ENCODE data around the gene LCN6. TPM values are rescaled to one million over a fixed set of nuclear protein-coding genes. Genes with fewer than 3 reads are reported as not detected.

LCN6 gene
- total RNA-seq, 1 donor from 2014 or later: 17.9 TPM

GRCh38 chr9:136744773-136745172, 3.6 kb downstream of the LCN6 start:
- TF ChIP-seq POLR2A (IDR thresholded peaks at IDR 0.05) (no peak), CTCF (IDR thresholded peaks at IDR 0.05) (no peak), POLR2AphosphoS5 (IDR thresholded peaks at IDR 0.05; ENCODE audit: insufficient read depth in 1 of 2, low read depth in 1 of 2) (no peak)
- Histone ChIP-seq H3K9me3 (no peaks in the 10 kb centered on the region), H3K4me1 (peaks cover 33% of the 10 kb centered on the region), H3K27me3 (peaks cover 3% of the 10 kb centered on the region), H3K4me3 (peak overlapping the region in 1 of 2 donors; percentile 4), H3K27ac (no peak overlapping the region), H3K36me3 (no peaks in the 10 kb centered on the region)
- DNase-seq (ENCODE audit: extremely low spot score in 2 of 2): no peak
- intact Hi-C loops (cut with DNase I): no loop called here

DNA sequence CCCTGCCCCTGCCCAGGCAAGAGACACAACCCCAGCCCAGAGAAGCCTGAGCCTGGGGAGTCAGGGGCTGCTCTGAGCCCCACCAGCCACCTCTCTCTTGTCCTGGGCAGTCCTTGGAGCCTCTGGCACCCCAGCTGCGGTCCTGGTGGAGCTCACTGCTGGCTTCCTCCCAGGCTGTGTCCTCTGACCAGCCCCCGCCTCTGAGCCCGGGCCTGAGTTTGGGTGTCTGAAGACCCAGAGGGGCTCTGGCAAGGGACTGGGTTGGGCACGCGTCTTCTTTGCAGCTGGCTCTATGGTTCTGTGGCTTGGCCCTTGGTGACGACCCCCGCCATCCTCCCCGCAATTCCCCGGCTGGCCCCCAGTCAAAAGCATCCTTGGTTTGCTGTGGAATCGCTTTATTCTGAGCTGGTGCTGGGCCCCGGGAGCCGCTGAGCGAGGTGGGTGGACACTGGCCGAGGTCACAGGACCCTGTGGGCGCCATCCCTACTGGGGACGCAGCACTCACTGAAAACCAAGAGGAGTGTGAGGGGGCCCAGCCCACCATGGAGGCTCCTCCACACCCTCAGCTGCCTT, 4.6 kb downstream of the LCN6 start:
- H3K27me3 ChIP-seq: peaks cover 3% of the 10 kb centered on the region
- no peak for DNase-seq (ENCODE audit: extremely low spot score in 2 of 2)
- no peaks in the 10 kb centered on the region for H3K9me3 ChIP-seq
- no peak for TF ChIP-seq POLR2AphosphoS5 (IDR thresholded peaks at IDR 0.05; ENCODE audit: insufficient read depth in 1 of 2, low read depth in 1 of 2)
- TF ChIP-seq POLR2A (IDR thresholded peaks at IDR 0.05): no peak
- no peak for TF ChIP-seq CTCF (IDR thresholded peaks at IDR 0.05)
- no peak overlapping the region for H3K4me3 ChIP-seq
- intact Hi-C loops (cut with DNase I): no loop called here
- peaks cover 33% of the 10 kb centered on the region for H3K4me1 ChIP-seq
- no peaks in the 10 kb centered on the region for H3K36me3 ChIP-seq
- no peak overlapping the region for H3K27ac ChIP-seq

DNA sequence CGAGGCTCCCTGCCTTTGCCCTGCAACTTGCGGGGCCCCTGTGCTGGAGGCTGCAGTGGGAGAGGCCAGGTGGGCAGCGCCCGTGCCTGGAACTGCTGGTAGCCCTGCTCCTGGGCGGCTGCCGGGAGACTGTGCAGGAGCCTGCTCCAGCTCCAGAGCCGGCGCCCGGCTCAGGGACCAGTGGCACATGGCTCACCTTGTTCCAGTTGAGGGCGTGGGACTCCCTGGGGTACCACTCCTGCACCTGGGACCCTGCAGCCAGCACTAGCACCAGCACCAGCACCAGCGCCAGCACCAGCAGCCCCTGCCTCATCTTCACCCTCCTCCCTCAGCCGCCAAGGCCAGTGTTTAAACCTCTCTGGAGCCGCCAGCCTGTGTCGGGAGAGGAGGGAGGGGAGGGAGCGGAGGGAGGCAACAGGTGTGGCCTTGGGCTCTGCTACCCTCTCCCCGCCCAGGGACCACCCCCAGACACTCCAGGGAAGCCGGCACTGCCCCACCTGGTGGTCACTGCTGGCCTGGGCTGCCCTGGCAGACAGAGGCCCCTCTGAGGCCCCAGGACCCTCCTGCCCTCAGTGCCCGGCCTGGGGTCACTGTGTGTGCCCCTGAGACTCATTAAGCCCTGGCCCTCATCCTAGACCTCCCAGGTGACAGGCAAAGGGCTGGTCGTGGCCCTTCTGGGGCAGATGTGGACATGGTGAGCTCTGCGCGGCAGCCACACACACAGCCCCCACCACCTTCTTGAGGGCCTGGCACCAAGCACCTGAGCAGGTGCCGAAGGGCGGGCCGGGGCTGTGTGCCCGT, 5.5 kb downstream of the LCN6 start, which contains the start of gene LCN10:
Gene LCN10, minus strand, starts transcription at position 350 of the 801 bp plus-strand sequence. Its CDS starts 37 bp downstream, at position 313.
- TF ChIP-seq CTCF (IDR thresholded peaks at IDR 0.05) (no peak), POLR2AphosphoS5 (IDR thresholded peaks at IDR 0.05; ENCODE audit: insufficient read depth in 1 of 2, low read depth in 1 of 2) (no peak), POLR2A (IDR thresholded peaks at IDR 0.05) (no peak)
- Histone ChIP-seq H3K27me3 (peaks cover 3% of the 10 kb centered on the region), H3K4me1 (peaks cover 33% of the 10 kb centered on the region), H3K4me3 (peak within 1 kb of the TSS in 1 of 2 donors; percentile 3), H3K36me3 (no peaks in the 10 kb centered on the region), H3K27ac (no peak within 1 kb of the TSS), H3K9me3 (no peaks in the 10 kb centered on the region)
- DNase-seq (ENCODE audit: extremely low spot score in 2 of 2): no peak
- intact Hi-C loops (cut with DNase I): no loop called here

GRCh38 chr9:136741883-136742571, 6.3 kb downstream of the LCN6 start:
- Histone ChIP-seq H3K4me1 (peaks cover 33% of the 10 kb centered on the region), H3K27me3 (peaks cover 3% of the 10 kb centered on the region), H3K9me3 (no peaks in the 10 kb centered on the region), H3K36me3 (no peaks in the 10 kb centered on the region), H3K27ac (no peak overlapping the region), H3K4me3 (peak overlapping the region in 1 of 2 donors; percentile 3)
- intact Hi-C loops (cut with DNase I): no loop called here
- DNase-seq (ENCODE audit: extremely low spot score in 2 of 2): no peak
- TF ChIP-seq POLR2AphosphoS5 (IDR thresholded peaks at IDR 0.05; ENCODE audit: insufficient read depth in 1 of 2, low read depth in 1 of 2): no peak
- TF ChIP-seq CTCF (IDR thresholded peaks at IDR 0.05): no peak
- TF ChIP-seq POLR2A (IDR thresholded peaks at IDR 0.05): no peak
